ENCODE measurements around the gene FAM120B.

DNA sequence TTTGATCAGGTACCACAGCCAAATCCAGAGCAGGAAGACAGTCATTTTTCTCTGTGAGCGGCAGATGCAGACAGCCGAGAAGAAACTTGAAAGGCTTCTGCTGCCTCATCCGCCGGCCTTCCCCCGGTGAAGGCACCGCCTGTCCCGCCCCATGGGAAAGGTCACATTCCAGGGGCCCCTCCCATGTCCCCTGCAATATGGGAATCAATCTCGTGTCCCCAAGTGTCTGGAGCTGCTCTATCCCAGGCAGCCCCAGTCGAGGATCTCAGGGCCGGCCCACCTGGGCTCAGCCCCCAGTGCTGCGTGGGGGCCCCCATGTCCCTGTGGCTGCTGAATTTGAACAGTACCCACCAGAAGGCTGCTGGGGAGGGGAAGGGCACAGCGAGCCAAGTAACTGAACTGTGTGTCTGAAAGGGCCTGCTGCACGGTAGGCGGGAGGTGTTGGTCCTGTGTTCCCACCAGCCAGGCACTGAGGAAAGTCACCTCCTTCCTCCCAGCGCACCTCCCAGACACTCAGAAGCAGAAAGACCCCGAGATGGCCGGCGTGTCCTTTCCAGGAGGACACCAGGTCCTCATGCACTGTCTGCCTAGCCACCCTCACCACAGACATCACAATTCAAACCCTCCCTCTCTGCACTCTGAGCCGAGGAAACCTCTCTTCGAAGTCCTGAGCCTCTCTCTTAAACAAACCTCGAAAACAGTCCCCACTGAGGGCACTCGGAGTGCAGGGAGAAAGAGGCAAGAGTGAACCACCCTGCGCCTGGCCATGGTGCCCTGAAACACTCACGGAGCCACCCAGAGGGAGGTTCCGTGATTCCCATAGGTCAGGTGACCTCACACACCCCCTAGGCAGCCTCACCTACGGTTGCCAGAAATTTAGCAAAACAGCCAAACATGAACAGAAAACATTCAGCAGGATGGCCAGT lies 147.3 kb downstream of the FAM120B start:
- TF ChIP-seq, protein P1, sequence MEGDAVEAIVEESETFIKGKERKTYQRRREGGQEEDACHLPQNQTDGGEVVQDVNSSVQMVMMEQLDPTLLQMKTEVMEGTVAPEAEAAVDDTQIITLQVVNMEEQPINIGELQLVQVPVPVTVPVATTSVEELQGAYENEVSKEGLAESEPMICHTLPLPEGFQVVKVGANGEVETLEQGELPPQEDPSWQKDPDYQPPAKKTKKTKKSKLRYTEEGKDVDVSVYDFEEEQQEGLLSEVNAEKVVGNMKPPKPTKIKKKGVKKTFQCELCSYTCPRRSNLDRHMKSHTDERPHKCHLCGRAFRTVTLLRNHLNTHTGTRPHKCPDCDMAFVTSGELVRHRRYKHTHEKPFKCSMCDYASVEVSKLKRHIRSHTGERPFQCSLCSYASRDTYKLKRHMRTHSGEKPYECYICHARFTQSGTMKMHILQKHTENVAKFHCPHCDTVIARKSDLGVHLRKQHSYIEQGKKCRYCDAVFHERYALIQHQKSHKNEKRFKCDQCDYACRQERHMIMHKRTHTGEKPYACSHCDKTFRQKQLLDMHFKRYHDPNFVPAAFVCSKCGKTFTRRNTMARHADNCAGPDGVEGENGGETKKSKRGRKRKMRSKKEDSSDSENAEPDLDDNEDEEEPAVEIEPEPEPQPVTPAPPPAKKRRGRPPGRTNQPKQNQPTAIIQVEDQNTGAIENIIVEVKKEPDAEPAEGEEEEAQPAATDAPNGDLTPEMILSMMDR (IDR thresholded peaks at IDR 0.05) = no peak
- TF ChIP-seq POLR2A (IDR thresholded peaks at IDR 0.05) = no peak
